ENCODE results near the gene DKK3.

- TF ChIP-seq GABPA (IDR thresholded peaks at IDR 0.05; ENCODE audit: low read depth) (no peak), RFX5 (IDR thresholded peaks at IDR 0.05; ENCODE audit: low read length) (no peak), CTCF (IDR thresholded peaks at IDR 0.05) (no peak), FOXJ3 (CRISPR knock-in tag; IDR thresholded peaks at IDR 0.05) (no peak), YY1 (IDR thresholded peaks at IDR 0.05; ENCODE audit: low read depth) (peak; percentile 26; the same call in 1 of the 2 replicates), EP300 (IDR thresholded peaks at IDR 0.05; ENCODE audit: borderline replicate concordance in 1 of 2, low read depth in 1 of 2, low read length in 1 of 2) (no peak), SIN3A (IDR thresholded peaks at IDR 0.05; ENCODE audit: borderline replicate concordance, low read depth, low read length) (no peak), TAF1 (IDR thresholded peaks at IDR 0.05; ENCODE audit: borderline replicate concordance, low read depth, low read length) (no peak), USF2 (IDR thresholded peaks at IDR 0.05; ENCODE audit: borderline replicate concordance, low read depth, low read length) (no peak), MEF2A (IDR thresholded peaks at IDR 0.05; ENCODE audit: borderline replicate concordance, low read depth) (no peak), PBX3 (IDR thresholded peaks at IDR 0.05) (0 out of 2 replicates have a peak, but pooled peaks have one; percentile 10)
These were observed 8.8 kb upstream of the DKK3 start for GRCh38 chr11:12017243-12017678.
